H9 (cell line): ENCODE measurements around the gene ATRNL1. TPM values are rescaled to one million over a fixed set of nuclear protein-coding genes. Genes with fewer than 3 reads are reported as not detected.

Experiments
- DNase-seq: peaks from one replicate; pipeline ENCODE4 v3.0.0-alpha.2; 2017
- H2AFZ ChIP-seq: one replicate; pipeline ENCODE4 v1.6.1; 2013; ENCODE audit warnings: mild to moderate bottlenecking, low read length, control low read depth, moderate library complexity
- H2AK5ac ChIP-seq: 2 replicates; pipeline ENCODE4 v1.6.1; 2013; ENCODE audit warnings: low read length, control low read depth, mixed read lengths; ENCODE audit not compliant: insufficient read length
- H2BK120ac ChIP-seq: one replicate; pipeline ENCODE4 v1.6.1; 2013; ENCODE audit warnings: low read depth, mild to moderate bottlenecking, low read length, control low read depth, inconsistent platforms; ENCODE audit not compliant: poor library complexity, severe bottlenecking
- H2BK12ac ChIP-seq: 2 replicates; pipeline ENCODE4 v1.6.1; 2013; ENCODE audit warnings: low read length, control low read depth, mixed read lengths, low read depth; ENCODE audit not compliant: insufficient read length
- H2BK15ac ChIP-seq: 2 replicates; pipeline ENCODE4 v1.6.1; 2013; ENCODE audit warnings: low read depth, low read length, control low read depth
- H2BK20ac ChIP-seq: one replicate; pipeline ENCODE4 v1.6.1; 2013; ENCODE audit warnings: low read depth, mild to moderate bottlenecking, low read length, control low read depth, inconsistent platforms; ENCODE audit not compliant: poor library complexity, severe bottlenecking
- H2BK5ac ChIP-seq: 2 replicates; pipeline ENCODE4 v1.6.1; 2013; ENCODE audit warnings: low read length, control low read depth, mixed read lengths; ENCODE audit not compliant: insufficient read length
- H3K14ac ChIP-seq: 2 replicates; pipeline ENCODE4 v1.6.1; 2013; ENCODE audit warnings: low read length, control low read depth; ENCODE audit not compliant: insufficient read depth
- H3K18ac ChIP-seq: 2 replicates; pipeline ENCODE4 v1.6.1; 2013; ENCODE audit warnings: low read depth, mild to moderate bottlenecking, mixed read lengths, low read length, control low read depth; ENCODE audit not compliant: insufficient read length
- H3K23ac ChIP-seq: 2 replicates; pipeline ENCODE4 v1.6.1; 2013; ENCODE audit warnings: low read length, control low read depth, mixed read lengths, low read depth; ENCODE audit not compliant: insufficient read length
- H3K23me2 ChIP-seq: 2 replicates; pipeline ENCODE4 v1.6.1; 2013; ENCODE audit warnings: low read depth, mild to moderate bottlenecking, mixed read lengths, low read length, control low read depth; ENCODE audit not compliant: insufficient read length, poor library complexity, severe bottlenecking
- H3K27ac ChIP-seq: 2 replicates; pipeline ENCODE4 v1.5.1; 2013; ENCODE audit warnings: low read length, control low read depth, mixed read lengths, low read depth; ENCODE audit not compliant: insufficient read length
- H3K27me3 ChIP-seq: 2 replicates; pipeline ENCODE4 v1.6.1; 2013; ENCODE audit warnings: low read length, control low read depth, inconsistent platforms; ENCODE audit not compliant: insufficient read depth
- H3K4ac ChIP-seq: 2 replicates; pipeline ENCODE4 v1.6.1; 2013; ENCODE audit warnings: low read depth, mild to moderate bottlenecking, control low read depth, inconsistent platforms, low read length, moderate library complexity
- H3K4me1 ChIP-seq: 2 replicates; pipeline ENCODE4 v1.6.1; 2013; ENCODE audit warnings: low read length, control low read depth, inconsistent platforms; ENCODE audit not compliant: insufficient read depth
- H3K4me2 ChIP-seq: 2 replicates; pipeline ENCODE4 v1.6.1; 2013; ENCODE audit warnings: low read length, control low read depth, mixed read lengths; ENCODE audit not compliant: insufficient read length, insufficient read depth
- H3K56ac ChIP-seq: 2 replicates; pipeline ENCODE4 v1.6.1; 2013; ENCODE audit warnings: low read depth, mild to moderate bottlenecking, mixed read lengths, low read length, control low read depth; ENCODE audit not compliant: insufficient read length
- H3K79me1 ChIP-seq: 2 replicates; pipeline ENCODE4 v1.6.1; 2013; ENCODE audit warnings: low read depth, mild to moderate bottlenecking, moderate library complexity, low read length, control low read depth, inconsistent platforms; ENCODE audit not compliant: insufficient read depth, poor library complexity, severe bottlenecking
- H3K79me2 ChIP-seq: 2 replicates; pipeline ENCODE4 v1.6.1; 2013; ENCODE audit warnings: low read length, control low read depth, inconsistent platforms; ENCODE audit not compliant: insufficient read depth
- H3K9ac ChIP-seq: 2 replicates; pipeline ENCODE4 v1.6.1; 2013; ENCODE audit warnings: low read length, control low read depth, mixed read lengths; ENCODE audit not compliant: insufficient read length; ENCODE audit errors: extremely low read depth
- H3K9me3 ChIP-seq: one replicate; pipeline ENCODE4 v1.6.1; 2013; ENCODE audit warnings: low read depth, low read length, inconsistent platforms; ENCODE audit not compliant: control insufficient read depth
- H3T11ph ChIP-seq: one replicate; pipeline ENCODE4 v1.6.1; 2013; ENCODE audit warnings: mild to moderate bottlenecking, low read length, control low read depth, inconsistent platforms
- H4K20me1 ChIP-seq: one replicate; pipeline ENCODE4 v1.6.1; 2013; ENCODE audit not compliant: control insufficient read depth, insufficient read length, insufficient read depth
- H4K5ac ChIP-seq: 2 replicates; pipeline ENCODE4 v1.6.1; 2013; ENCODE audit warnings: low read depth, mild to moderate bottlenecking, mixed read lengths, low read length, control low read depth; ENCODE audit not compliant: insufficient read length
- H4K8ac ChIP-seq: replicated peaks from 2 replicates; pipeline ENCODE4 v1.6.1; 2013; ENCODE audit warnings: low read length, control low read depth, mixed read lengths, low read depth; ENCODE audit not compliant: insufficient read length
- H4K91ac ChIP-seq: 2 replicates; pipeline ENCODE4 v1.6.1; 2013; ENCODE audit warnings: low read depth, mild to moderate bottlenecking, moderate library complexity, mixed read lengths, low read length, control low read depth; ENCODE audit not compliant: insufficient read length
- H3K27ac Mint-ChIP-seq, 3 experiments: 2 replicates in 2 of 3; 3 replicates in 1 of 3; pipeline ENCODE4 v1.8.0; 2020 to 2021; ENCODE audit warnings: mixed read lengths in 3 of 3, mild to moderate bottlenecking in 1 of 3, moderate library complexity in 1 of 3
- H3K27me3 Mint-ChIP-seq: 2 replicates; pipeline ENCODE4 v1.8.0; 2021; ENCODE audit warnings: low read depth, mild to moderate bottlenecking, moderate library complexity, mixed read lengths
- H3K36me3 Mint-ChIP-seq, 3 experiments: 2 replicates in 2 of 3; 3 replicates in 1 of 3; pipeline ENCODE4 v1.8.0; 2020 to 2021; ENCODE audit warnings: low read depth in 3 of 3, mixed read lengths in 3 of 3; ENCODE audit not compliant: insufficient read depth in 1 of 3
- H3K4me1 Mint-ChIP-seq, 2 experiments: 2 replicates each; pipeline ENCODE4 v1.8.0; 2020; ENCODE audit warnings: mixed read lengths in 2 of 2
- H3K4me3 Mint-ChIP-seq, 2 experiments: 2 replicates in 1 of 2; 3 replicates in 1 of 2; pipeline ENCODE4 v1.8.0; 2020 to 2021; ENCODE audit warnings: mild to moderate bottlenecking in 2 of 2, mixed read lengths in 2 of 2, moderate library complexity in 1 of 2
- H3K9me3 Mint-ChIP-seq, 2 experiments: 2 replicates in 1 of 2; 3 replicates in 1 of 2; pipeline ENCODE4 v1.8.0; 2020; ENCODE audit warnings: mild to moderate bottlenecking in 2 of 2, mixed read lengths in 2 of 2, moderate library complexity in 1 of 2
- CTCF ChIP-seq: fragments of 200-600 bp; sonication (generic); conservative IDR thresholded peaks from 3 replicates; pipeline ENCODE4 v1.8.0; 2021; ENCODE audit warnings: antibody characterized with exemption, mild to moderate bottlenecking
- total RNA-seq: library from RNA; stranded (reverse); gene quantifications from 2 replicates; pipeline ENCODE4 v1.2.1, GENCODE V29; 2021

The ATRNL1 gene
- total RNA-seq, 1 experiment from 2014 or later, result 9.2 TPM

- H3K23me2 ChIP-seq, result no peaks in the 10 kb centered on the region
- H3K79me1 ChIP-seq, result no peaks in the 10 kb centered on the region
- no peaks in the 10 kb centered on the region for H4K20me1 ChIP-seq
- no peak overlapping the region for H3T11ph ChIP-seq
- no peak for DNase-seq
- H3K4ac ChIP-seq, result no peak overlapping the region
- H4K91ac ChIP-seq, result no peak overlapping the region
- no peak overlapping the region for H2BK12ac ChIP-seq
- H3K9me3 ChIP-seq, result no peaks in the 10 kb centered on the region
- H2BK120ac ChIP-seq, result no peak overlapping the region
- H2BK5ac ChIP-seq, result no peak overlapping the region
- H2BK15ac ChIP-seq, result no peak overlapping the region
- H4K8ac ChIP-seq, result no peak overlapping the region
- no peaks in the 10 kb centered on the region; a peak in 1 of 4 replicates for H3K4me1 Mint-ChIP-seq
- TF ChIP-seq CTCF, result no peak
- no peaks in the 10 kb centered on the region for H3K27me3 Mint-ChIP-seq
- no peak overlapping the region for H4K5ac ChIP-seq
- H3K27ac Mint-ChIP-seq, result no peak overlapping the region
- no peak overlapping the region for H3K4me3 Mint-ChIP-seq
- no peaks in the 10 kb centered on the region for H3K36me3 Mint-ChIP-seq
- H3K27ac ChIP-seq, result no peak overlapping the region
- no peaks in the 10 kb centered on the region for H3K79me2 ChIP-seq
- no peaks in the 10 kb centered on the region for H3K27me3 ChIP-seq
- H3K14ac ChIP-seq, result no peak overlapping the region
- H2AFZ ChIP-seq, result no peak overlapping the region
- no peak overlapping the region for H2BK20ac ChIP-seq
- H3K4me2 ChIP-seq, result no peak overlapping the region
- no peaks in the 10 kb centered on the region for H3K4me1 ChIP-seq
- H3K9me3 Mint-ChIP-seq, result no peaks in the 10 kb centered on the region
- H3K23ac ChIP-seq, result no peak overlapping the region
- no peak overlapping the region for H3K9ac ChIP-seq
- H2AK5ac ChIP-seq, result no peak overlapping the region
- H3K18ac ChIP-seq, result no peak overlapping the region
- no peak overlapping the region for H3K56ac ChIP-seq
These were observed 678.6 kb downstream of the ATRNL1 start for GRCh38 chr10:115771755-115772154.
